Lower lobe of right lung (tissue), 2 donors: ENCODE data around the gene CHD6. TPM values are rescaled to one million over a fixed set of nuclear protein-coding genes. Genes with fewer than 3 reads are reported as not detected.
"Not testable (repeated sequence)": the region's sequence is repeated elsewhere in the genome, so short reads cannot be mapped to it uniquely, and the experiment has no call there.

Source experiments
- ATAC-seq, 2 donors: fragments of 200-7000 bp; cut with Tn5 transposase; one replicate each; pipeline ENCODE4 v1.9.1; 2020 to 2022; ENCODE audit warnings: mild to moderate bottlenecking in 2 of 2, moderate library complexity in 2 of 2
- DNase-seq: peaks from one replicate; pipeline ENCODE4 v3.0.0-alpha.2; 2020
- H3K27ac ChIP-seq: fragments of 200-600 bp; one replicate; pipeline ENCODE4 v1.8.0; 2022
- H3K27me3 ChIP-seq: fragments of 200-600 bp; one replicate; pipeline ENCODE4 v1.8.0; 2022; ENCODE audit warnings: low read depth
- H3K36me3 ChIP-seq: fragments of 200-600 bp; one replicate; pipeline ENCODE4 v1.8.0; 2022; ENCODE audit warnings: mild to moderate bottlenecking
- H3K4me1 ChIP-seq: fragments of 200-600 bp; one replicate; pipeline ENCODE4 v1.8.0; 2022
- H3K4me3 ChIP-seq: fragments of 200-600 bp; one replicate; pipeline ENCODE4 v1.8.0; 2022; ENCODE audit warnings: mild to moderate bottlenecking
- H3K9me3 ChIP-seq: fragments of 200-600 bp; one replicate; pipeline ENCODE4 v1.8.0; 2022
- intact Hi-C: fragments of 100-400 bp; cut with DNase I; formaldehyde crosslinking; loops from one replicate; pipeline ENCODE4 v1.11.0; 2022
- total RNA-seq: library from RNA; stranded (reverse); fragmentation: NEBNext Ultra II Directional; extraction: Animal tissue kit (Norgen Biotek cat#: 25700); gene quantifications from one replicate; pipeline ENCODE4 v1.2.1, GENCODE V29; 2021
- TF ChIP-seq, protein P1 (sequence below): fragments of 200-600 bp; IDR thresholded peaks from one replicate; pipeline ENCODE4 v1.8.0; 2022; ENCODE audit warnings: antibody characterized with exemption, mild to moderate bottlenecking
- donor health status: DM: no; HTN: yes; CAD: no; lungs with severe emphysema.

Gene CHD6
- total RNA-seq, 1 donor from 2014 or later: 43.6 TPM

GRCh38 chr20:41540459-41540858 lies 77.7 kb downstream of the CHD6 start:
- ATAC-seq: no peak
- Histone ChIP-seq H3K4me1 (no peaks in the 10 kb centered on the region), H3K9me3 (no peaks in the 10 kb centered on the region), H3K27me3 (no peaks in the 10 kb centered on the region), H3K4me3 (no peak overlapping the region), H3K36me3 (peaks cover 7% of the 10 kb centered on the region), H3K27ac (no peak overlapping the region)
- TF ChIP-seq, protein P1, sequence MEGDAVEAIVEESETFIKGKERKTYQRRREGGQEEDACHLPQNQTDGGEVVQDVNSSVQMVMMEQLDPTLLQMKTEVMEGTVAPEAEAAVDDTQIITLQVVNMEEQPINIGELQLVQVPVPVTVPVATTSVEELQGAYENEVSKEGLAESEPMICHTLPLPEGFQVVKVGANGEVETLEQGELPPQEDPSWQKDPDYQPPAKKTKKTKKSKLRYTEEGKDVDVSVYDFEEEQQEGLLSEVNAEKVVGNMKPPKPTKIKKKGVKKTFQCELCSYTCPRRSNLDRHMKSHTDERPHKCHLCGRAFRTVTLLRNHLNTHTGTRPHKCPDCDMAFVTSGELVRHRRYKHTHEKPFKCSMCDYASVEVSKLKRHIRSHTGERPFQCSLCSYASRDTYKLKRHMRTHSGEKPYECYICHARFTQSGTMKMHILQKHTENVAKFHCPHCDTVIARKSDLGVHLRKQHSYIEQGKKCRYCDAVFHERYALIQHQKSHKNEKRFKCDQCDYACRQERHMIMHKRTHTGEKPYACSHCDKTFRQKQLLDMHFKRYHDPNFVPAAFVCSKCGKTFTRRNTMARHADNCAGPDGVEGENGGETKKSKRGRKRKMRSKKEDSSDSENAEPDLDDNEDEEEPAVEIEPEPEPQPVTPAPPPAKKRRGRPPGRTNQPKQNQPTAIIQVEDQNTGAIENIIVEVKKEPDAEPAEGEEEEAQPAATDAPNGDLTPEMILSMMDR: no peak
- intact Hi-C loops: no loop called here
- no peak for DNase-seq

DNA sequence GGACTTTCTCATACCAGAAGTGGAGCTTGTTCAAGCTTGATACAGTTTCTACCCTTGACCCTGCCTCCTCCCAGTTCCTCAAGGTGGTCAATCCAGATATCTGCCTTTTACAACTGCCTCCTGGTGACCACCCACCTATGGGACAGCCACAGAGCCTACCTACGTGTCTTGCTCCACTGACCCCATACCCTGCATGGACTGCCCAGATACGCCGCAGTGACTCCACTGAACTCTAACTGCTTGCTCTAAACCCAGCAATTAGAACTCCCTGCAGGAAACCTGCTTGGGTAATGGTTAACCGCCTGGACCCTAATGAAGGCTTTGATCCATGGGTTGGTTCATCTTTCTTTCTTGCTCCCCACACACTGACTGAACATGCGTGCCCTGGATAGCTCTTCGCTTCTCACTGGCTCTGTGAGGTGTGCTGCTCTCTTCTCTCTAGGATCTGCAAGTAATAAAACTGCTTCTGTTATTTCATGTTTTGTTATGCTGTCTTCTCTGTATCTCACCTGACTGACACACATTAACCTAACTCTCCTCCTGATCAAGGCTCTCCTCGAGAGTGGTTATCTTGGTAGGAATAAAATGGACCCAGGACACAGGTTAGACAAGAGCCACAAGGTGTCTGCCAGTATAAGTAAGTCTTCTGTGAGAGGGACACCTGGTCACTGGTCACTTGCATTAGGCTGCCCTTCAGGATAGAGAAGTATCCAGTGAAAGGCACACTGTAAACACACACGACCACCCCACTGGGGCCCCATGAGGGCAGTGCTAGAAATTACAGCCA lies 79.2 kb downstream of the CHD6 start:
- Histone ChIP-seq H3K36me3 (peaks cover 7% of the 10 kb centered on the region), H3K27ac (no peak overlapping the region), H3K4me1 (no peaks in the 10 kb centered on the region), H3K4me3 (no peak overlapping the region), H3K27me3 (no peaks in the 10 kb centered on the region), H3K9me3 (no peaks in the 10 kb centered on the region)
- intact Hi-C loops: no loop called here
- TF ChIP-seq, protein P1: no peak
- ATAC-seq (no peak), DNase-seq (no peak)

DNA sequence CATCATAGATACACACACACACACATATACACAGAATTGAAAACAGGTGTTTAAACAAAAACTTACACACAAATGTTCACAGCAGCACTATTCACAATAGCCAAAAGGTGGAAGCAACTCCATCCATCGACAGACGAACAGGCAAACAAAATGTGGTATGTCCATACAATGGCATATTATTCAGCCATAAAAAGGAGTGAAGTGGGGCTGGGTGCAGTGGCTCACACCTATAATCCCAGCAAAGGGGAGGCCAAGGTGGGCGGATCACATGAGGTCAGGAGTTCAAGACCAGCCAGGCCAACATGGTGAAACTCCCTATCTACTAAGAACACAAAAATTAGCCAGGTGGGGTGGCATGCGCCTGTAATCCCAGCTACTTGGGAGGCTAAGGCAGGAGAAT lies 80.3 kb downstream of the CHD6 start:
- Histone ChIP-seq H3K4me1 (no peaks in the 10 kb centered on the region), H3K36me3 (peaks cover 10% of the 10 kb centered on the region), H3K27me3 (no peaks in the 10 kb centered on the region), H3K27ac (no peak overlapping the region), H3K4me3 (no peak overlapping the region), H3K9me3 (no peaks in the 10 kb centered on the region)
- intact Hi-C loops: no loop called here
- DNase-seq: no peak
- TF ChIP-seq, protein P1: no peak
- ATAC-seq: no peak

- H3K9me3 ChIP-seq, DNase-seq, H3K4me3 ChIP-seq, H3K4me1 ChIP-seq, H3K27ac ChIP-seq, H3K27me3 ChIP-seq, ATAC-seq, intact Hi-C loops: not testable (repeated sequence)
- peaks cover 23% of the 10 kb centered on the region for H3K36me3 ChIP-seq
Measured at GRCh38 chr20:41535551-41535950, 82.6 kb downstream of the CHD6 start.

GRCh38 chr20:41534842-41535241 lies 83.3 kb downstream of the CHD6 start:
- Histone ChIP-seq H3K4me3 (no peak overlapping the region), H3K36me3 (peaks cover 16% of the 10 kb centered on the region), H3K27ac (no peak overlapping the region), H3K4me1 (no peaks in the 10 kb centered on the region), H3K27me3 (no peaks in the 10 kb centered on the region), H3K9me3 (no peaks in the 10 kb centered on the region)
- ATAC-seq (no peak), DNase-seq (no peak)
- TF ChIP-seq, protein P1: no peak
- intact Hi-C loops: no loop called here

GRCh38 chr20:41534170-41534569 lies 84.0 kb downstream of the CHD6 start:
- ATAC-seq: no peak

More at GRCh38 chr20:41534170-41534569, 84.0 kb downstream of the CHD6 start:
- no peak for DNase-seq
- TF ChIP-seq, protein P1: no peak
- Histone ChIP-seq H3K4me3 (no peak overlapping the region), H3K9me3 (no peaks in the 10 kb centered on the region), H3K36me3 (peaks cover 16% of the 10 kb centered on the region), H3K4me1 (no peaks in the 10 kb centered on the region), H3K27ac (no peak overlapping the region), H3K27me3 (no peaks in the 10 kb centered on the region)
- intact Hi-C loops: no loop called here
